Measurements from ENCODE around the gene PROCA1. TPM values are rescaled to one million over a fixed set of nuclear protein-coding genes. Genes with fewer than 3 reads are reported as not detected.

Gene PROCA1
- 1 to 10 TPM; 4.5 to 7.8 (median 7.3) TPM for polyA plus RNA-seq (ENCODE audit: insufficient read length in 4 of 4)

- DNase-seq (ENCODE audit: low read depth in 4 of 4, low spot score in 3 of 4) = no peak
Measured at GRCh38 chr17:28711723-28712031, at the start of gene PROCA1. Gene PROCA1 (minus strand): TSS chr17:28711888. CDS start chr17:28711660, 228 bp downstream.

GRCh38 chr17:28760601-28761562, 49.2 kb upstream of the PROCA1 start:
- DNase-seq (ENCODE audit: low read depth in 4 of 4, low spot score in 3 of 4) = no peak

DNA sequence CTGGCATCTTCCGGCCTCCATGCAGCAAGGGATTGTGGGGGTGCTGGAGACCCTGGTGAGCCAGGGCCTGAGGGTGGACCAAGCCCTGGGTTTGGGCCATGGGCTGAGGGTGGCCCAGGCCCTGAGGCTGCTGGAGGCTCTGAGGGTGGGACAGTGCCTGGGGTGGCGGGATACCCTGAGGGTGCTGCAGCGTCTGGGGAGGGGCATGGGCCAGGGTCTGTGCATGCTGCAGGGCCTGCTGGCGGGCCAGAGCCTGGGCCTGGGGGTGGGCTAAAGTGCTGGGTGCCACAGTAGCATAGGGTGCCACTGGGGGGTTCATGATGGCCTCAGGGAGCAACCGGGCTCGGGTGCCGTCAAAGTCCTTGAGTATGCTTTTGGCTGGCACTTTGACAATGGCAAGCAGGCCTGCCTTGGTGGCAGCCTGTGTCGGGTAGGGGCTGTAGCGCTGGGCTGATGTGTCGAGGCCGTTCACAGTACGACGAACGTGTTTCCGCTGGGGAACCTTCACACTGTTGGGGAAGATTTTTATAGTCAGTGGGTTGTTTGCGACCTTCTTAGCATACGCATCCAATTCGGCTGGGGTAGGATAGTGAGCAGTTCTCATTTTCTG, 47.7 kb upstream of the PROCA1 start:
- no peak for DNase-seq (ENCODE audit: low read depth in 4 of 4, low spot score in 3 of 4)

DNA sequence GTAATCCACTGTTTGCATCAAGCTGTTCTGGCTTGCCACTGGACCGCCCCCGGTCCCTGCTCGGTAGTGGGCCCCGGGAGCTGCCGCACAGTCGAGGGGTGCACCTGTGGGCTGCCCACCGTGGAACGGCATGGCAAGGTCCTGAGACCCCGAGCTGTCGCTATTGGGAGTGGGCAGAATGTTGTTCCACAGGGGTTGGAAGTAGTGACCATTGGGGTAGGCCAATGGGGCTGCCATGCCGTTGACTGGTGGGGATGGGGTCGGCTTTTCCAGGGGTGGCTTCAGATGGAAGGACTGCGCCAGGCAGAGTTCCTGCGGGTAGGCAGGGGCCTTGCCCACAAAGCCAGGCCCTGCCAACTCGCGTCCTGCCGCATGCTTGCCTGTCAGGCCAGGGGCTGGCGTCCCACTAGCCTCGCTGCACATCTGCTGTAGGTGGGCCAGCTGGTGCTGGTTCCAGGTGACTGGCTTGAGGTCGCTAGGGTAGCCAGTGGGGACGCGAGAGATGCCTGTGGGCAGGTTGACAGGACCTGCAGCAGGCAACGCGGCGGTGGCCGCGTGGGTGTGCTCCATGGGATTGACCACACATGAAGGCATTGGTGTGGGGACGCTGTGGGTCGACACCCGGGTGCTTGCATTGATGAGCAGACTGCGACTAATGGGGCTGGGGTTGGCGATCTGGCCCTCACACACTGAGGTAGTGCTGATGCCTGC, 46.9 kb upstream of the PROCA1 start:
- DNase-seq (ENCODE audit: low read depth in 4 of 4, low spot score in 3 of 4) = no peak

DNA sequence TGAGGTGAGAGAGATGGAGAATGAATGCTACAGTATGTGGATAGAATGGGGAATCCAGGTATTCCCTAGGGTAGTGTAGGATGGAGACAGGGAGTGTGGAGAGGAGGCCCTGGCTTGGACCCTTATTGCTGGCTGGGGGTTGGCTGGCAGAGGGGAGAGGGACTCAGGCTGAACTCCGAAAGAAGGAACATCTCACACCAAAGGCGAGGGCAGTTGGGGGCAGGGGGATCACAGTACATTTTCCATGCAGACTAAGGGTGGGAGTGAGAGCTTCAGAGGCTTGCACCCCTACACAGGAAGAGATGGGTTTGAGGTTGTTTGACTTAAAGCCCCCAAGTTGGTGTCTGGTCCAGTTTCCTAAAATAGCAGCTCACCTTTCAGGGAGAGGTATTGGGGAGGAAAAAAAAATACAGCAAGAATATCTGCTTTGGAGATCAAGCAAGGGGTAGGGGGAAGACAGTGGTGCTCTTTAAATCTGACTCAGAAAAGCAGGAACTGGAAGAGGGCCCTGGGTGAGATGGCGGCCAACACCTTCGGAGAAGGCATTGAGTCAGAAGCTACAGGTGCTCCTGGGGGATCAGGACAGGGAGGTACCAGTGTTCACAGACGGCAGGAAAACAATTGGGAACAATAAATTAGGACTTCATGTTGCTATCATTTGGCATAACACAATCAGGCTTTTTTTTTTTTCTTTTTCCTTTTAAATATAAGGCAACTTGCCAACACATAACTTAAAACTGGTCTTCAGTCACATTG, 44.5 kb upstream of the PROCA1 start:
- no peak for DNase-seq (ENCODE audit: low read depth in 4 of 4, low spot score in 3 of 4)

DNA sequence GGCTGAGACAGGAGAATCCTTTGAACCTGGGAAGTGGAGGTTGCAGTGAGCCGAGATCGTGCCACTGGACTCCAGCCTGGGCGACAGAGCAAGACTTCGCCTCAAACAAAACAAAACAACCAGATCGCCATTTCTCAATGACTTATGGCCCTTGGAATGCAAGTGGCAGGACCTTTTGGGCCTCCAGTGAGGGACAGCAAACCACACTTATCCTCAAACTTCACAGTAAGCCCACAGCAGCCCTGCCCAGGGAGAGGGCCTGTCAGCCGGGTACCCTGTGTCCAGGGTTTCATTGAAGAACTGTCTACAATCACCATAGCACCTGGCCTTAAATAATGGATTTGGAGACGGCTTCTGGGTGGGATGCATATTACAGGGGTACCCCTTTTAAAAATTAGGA, 43.8 kb upstream of the PROCA1 start:
- DNase-seq (ENCODE audit: low read depth in 4 of 4, low spot score in 3 of 4) = no peak

- DNase-seq (ENCODE audit: low read depth in 4 of 4, low spot score in 3 of 4) = no peak
Measured at GRCh38 chr17:28751600-28752366, 40.1 kb upstream of the PROCA1 start.

GRCh38 chr17:28750178-28751047, 38.7 kb upstream of the PROCA1 start:
- DNase-seq (ENCODE audit: low read depth in 4 of 4, low spot score in 3 of 4) = peak in 2 of 4 donors; percentile 79 to 83

DNA sequence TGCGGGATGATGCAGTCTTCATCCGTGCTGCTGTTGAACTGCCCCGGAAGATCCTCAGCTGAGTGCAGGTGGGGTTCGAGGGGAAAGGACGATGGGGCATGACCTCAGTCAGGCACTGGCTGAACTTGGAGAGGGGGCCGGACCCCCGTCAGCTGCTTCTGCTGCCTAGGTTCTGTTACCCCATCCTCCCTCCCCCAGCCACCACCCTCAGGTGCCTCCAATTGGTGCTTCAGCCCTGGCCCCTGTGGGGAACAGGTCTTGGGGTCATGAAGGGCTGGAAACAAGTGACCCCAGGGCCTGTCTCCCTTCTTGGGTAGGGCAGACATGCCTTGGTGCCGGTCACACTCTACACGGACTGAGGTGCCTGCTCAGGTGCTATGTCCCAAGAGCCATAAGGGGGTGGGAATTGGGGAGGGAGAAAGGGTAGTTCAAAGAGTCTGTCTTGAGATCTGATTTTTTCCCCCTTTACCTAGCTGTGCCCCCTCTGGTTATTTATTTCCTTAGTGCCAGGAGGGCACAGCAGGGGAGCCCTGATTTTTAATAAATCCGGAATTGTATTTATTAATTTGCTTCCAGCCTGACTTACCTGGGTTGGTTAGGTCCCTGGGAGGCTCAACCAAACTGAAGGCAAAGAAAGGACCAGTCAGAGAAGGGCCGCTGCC, 38.0 kb upstream of the PROCA1 start:
- DNase-seq (ENCODE audit: low read depth in 4 of 4, low spot score in 3 of 4) = no peak

GRCh38 chr17:28748852-28749515, 37.3 kb upstream of the PROCA1 start:
- DNase-seq (ENCODE audit: low read depth in 4 of 4, low spot score in 3 of 4) = no peak

DNA sequence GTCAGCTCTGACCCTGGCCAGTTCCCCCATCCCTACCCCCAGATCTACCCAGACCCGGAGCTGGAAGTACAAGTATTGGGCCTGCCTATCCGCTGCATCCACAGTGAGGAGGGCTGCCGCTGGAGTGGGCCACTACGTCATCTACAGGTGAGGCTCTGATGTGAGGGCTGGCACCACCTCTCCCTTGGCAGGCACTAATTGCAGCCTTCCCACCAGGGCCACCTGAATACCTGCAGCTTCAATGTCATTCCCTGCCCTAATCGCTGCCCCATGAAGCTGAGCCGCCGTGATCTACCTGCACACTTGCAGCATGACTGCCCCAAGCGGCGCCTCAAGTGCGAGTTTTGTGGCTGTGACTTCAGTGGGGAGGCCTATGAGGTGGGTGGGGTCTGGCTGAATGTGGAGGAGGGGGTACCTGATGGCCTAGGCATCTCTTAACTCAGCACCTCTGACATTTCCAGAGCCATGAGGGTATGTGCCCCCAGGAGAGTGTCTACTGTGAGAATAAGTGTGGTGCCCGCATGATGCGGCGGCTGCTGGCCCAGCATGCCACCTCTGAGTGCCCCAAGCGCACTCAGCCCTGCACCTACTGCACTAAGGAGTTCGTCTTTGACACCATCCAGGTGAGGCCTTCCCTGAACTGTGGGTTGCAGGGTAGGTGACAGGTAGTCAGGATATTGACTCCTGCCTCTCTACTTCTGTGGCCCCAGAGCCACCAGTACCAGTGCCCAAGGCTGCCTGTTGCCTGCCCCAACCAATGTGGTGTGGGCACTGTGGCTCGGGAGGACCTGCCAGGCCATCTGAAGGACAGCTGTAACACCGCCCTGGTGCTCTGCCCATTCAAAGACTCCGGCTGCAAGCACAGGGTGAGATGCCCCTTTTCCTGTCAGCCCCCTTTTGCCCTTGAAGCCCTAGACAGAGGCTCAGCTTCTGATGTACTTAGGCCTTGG, 36.4 kb upstream of the PROCA1 start:
- DNase-seq (ENCODE audit: low read depth in 4 of 4, low spot score in 3 of 4) = no peak

GRCh38 chr17:28747051-28747691, 35.5 kb upstream of the PROCA1 start:
- DNase-seq (ENCODE audit: low read depth in 4 of 4, low spot score in 3 of 4) = no peak

GRCh38 chr17:28746611-28747050, 34.9 kb upstream of the PROCA1 start:
- no peak for DNase-seq (ENCODE audit: low read depth in 4 of 4, low spot score in 3 of 4)

DNA sequence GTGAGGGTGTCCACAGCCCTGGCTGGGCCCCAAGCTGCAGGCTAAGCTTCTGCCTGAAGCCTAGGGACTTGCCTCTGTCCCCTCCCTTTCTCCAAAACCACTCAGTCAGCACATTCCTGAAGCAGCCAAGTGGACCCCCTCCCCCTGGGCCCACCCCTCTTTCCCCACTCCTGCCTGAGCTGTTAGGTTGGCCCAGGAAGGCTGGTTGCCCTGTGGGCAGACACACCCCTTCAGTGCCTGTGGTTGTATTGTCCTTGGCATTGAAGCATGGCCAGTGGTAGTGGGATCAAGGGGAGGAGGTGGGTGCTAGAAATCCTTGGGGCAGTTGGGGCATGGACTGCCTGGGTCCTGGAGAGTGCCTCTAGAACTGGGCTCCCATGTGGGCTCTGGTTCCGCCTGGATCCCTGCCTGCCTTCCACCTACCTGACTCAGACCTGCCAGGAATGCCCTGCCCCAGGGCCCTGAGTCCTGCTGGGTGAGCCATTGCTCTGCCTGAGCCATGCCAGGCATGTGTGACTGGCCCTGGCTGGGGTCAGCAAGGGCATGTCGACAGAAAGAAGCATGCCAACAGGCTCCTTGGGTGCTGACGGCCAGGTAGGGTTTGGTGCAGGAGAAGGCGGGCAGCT, 34.2 kb upstream of the PROCA1 start:
- peak in 1 of 4 donors; percentile 50 for DNase-seq (ENCODE audit: low read depth in 4 of 4, low spot score in 3 of 4)

DNA sequence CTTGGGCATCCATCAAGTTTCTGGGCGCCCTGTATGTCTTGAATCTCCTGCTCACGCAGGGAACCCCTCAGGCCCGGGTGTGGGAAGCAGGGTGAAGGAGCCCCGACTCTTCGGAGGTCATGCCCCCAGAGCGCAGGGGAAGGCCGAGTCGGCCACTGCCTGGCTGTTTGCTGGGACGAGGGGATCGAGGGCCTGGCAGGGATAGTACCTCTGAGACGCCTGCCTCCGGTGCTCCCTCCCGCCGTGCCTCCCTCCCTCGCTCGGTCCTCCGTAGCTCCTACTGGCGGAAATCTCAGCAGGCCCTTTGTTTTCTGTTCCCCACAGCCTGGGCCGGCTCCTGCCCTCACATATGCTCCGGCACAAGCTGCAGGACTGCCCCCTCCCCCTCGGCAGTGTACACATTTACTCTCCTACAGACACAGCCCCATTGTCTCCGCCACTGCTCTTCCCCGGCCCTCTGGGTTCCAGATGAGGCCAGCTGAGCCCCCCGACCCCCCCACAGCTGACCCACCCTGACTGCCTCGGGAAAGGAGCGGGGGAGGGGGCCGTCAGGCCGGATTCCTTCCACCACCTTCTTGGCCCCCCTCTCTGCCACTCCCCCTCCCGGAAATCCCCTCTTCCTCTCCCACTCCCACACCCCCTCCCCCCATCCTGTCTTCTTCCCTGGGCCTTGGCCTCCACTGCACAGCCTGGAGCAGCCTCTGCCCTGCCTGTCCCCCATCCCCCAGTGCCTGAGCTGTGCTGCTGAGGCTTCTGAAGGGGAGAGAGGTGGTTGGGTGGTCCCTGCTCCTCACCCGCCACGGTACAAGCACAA, 33.5 kb upstream of the PROCA1 start:
- peak in 1 of 4 donors; percentile 63 for DNase-seq (ENCODE audit: low read depth in 4 of 4, low spot score in 3 of 4)

Measured in left renal pelvis (tissue), 4 donors.